ENCODE measurements around the gene GRB2. TPM values are rescaled to one million over a fixed set of nuclear protein-coding genes. Genes with fewer than 3 reads are reported as not detected.

GRB2 gene
- total RNA-seq, 2 donors from 2014 or later: 88.3 to 95.7 TPM

DNA sequence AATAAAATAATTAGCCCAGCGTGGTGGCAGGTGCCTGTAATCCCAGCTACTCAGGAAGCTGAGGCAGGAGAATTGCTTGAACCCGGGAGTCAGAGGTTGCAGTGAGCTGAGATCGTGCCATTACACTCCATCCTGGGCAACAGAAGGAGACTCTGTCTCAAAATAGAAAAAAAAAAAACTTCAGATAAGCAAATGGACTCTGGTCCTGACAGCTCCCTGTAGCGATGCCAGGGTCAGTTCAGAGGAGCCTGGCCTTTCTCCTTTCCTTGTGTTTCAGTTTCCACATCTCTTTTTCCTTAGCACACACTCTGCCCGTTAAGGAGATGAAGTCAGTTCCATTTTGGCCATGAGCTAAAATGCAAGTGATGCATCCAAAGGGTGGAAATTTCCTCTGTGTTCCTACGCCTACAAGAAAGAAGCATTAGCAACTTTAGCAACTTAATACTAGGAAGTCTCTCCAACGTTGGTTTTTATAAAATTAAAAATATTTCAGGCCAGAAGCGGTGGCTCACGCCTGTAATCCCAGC is 11.6 kb upstream of the GRB2 start:
- Histone ChIP-seq H3K27ac (no peak overlapping the region), H3K9me3 (no peaks in the 10 kb centered on the region)
- no peak for DNase-seq (ENCODE audit: low spot score)

DNA sequence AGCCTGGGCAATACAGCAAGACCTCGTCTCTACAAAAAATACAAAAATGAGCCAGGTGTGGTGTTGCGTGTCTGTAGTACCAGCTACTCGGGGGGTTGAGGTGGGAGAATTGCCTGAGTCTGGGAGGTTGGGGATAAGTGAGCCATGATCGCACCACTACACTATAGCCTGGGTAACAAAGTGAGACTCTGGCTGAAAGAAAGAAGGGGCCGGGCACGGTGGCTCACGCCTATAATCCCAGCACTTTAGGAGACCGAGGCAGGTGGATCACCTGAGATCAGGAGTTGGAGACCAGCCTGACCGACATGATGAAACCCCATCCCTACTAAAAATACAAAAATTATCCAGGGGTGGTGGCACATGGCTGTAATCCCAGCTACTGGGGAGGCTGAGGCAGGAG is 10.5 kb upstream of the GRB2 start:
- no peak overlapping the region for H3K27ac ChIP-seq
- H3K27me3 ChIP-seq (replicated peaks; ENCODE audit: insufficient read depth): no peaks in the 10 kb centered on the region
- WGBS: 84% methylated on average over 9 of the region's 9 CpGs
- H3K4me3 ChIP-seq: no peak overlapping the region
- H3K4me1 ChIP-seq (replicated peaks): no peaks in the 10 kb centered on the region
- intact Hi-C loops (cut with DNase I): no loop called here
- no peaks in the 10 kb centered on the region for H3K9me3 ChIP-seq
- no peak for TF ChIP-seq POLR2AphosphoS5 (IDR thresholded peaks at IDR 0.05)
- TF ChIP-seq POLR2A (IDR thresholded peaks at IDR 0.05): no peak
- TF ChIP-seq, protein P1, sequence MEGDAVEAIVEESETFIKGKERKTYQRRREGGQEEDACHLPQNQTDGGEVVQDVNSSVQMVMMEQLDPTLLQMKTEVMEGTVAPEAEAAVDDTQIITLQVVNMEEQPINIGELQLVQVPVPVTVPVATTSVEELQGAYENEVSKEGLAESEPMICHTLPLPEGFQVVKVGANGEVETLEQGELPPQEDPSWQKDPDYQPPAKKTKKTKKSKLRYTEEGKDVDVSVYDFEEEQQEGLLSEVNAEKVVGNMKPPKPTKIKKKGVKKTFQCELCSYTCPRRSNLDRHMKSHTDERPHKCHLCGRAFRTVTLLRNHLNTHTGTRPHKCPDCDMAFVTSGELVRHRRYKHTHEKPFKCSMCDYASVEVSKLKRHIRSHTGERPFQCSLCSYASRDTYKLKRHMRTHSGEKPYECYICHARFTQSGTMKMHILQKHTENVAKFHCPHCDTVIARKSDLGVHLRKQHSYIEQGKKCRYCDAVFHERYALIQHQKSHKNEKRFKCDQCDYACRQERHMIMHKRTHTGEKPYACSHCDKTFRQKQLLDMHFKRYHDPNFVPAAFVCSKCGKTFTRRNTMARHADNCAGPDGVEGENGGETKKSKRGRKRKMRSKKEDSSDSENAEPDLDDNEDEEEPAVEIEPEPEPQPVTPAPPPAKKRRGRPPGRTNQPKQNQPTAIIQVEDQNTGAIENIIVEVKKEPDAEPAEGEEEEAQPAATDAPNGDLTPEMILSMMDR (IDR thresholded peaks at IDR 0.05): no peak
- no peaks in the 10 kb centered on the region for H3K36me3 ChIP-seq
- DNase-seq (ENCODE audit: low spot score): no peak

More for the DNA sequence above, 11.6 kb upstream of the GRB2 start:
- intact Hi-C loops (cut with DNase I): no loop called here
- Histone ChIP-seq H3K4me1 (replicated peaks) (no peaks in the 10 kb centered on the region), H3K36me3 (no peaks in the 10 kb centered on the region), H3K27me3 (replicated peaks; ENCODE audit: insufficient read depth) (no peaks in the 10 kb centered on the region), H3K4me3 (no peak overlapping the region)
- WGBS: 68% methylated on average over 9 of the region's 9 CpGs
- TF ChIP-seq, protein P1 (IDR thresholded peaks at IDR 0.05): no peak
- TF ChIP-seq POLR2AphosphoS5 (IDR thresholded peaks at IDR 0.05) (no peak), POLR2A (IDR thresholded peaks at IDR 0.05) (no peak)

DNA sequence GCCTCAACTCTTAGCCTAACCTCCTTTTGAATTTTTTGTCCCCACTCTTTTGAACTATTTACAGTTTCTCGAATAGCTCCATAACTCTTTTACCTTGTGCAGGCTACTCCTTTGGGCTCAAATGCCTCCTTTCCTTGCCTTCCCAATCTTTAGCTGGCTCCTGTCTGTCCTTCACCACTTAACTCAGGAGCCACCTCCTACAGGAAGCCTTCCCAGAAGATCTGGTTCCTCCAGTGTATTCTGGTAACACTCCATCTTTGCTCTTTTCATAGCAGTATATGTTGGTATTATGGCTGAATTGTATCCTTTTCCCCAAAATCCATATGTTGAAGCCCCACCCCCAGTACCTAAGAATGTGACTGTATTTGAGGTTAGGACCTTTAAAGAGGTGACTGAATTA is 9.0 kb upstream of the GRB2 start:
- H3K4me1 ChIP-seq (replicated peaks): no peaks in the 10 kb centered on the region
- H3K27me3 ChIP-seq (replicated peaks; ENCODE audit: insufficient read depth): no peaks in the 10 kb centered on the region
- H3K27ac ChIP-seq: no peak overlapping the region
- no peak for DNase-seq (ENCODE audit: low spot score)
- H3K4me3 ChIP-seq: no peak overlapping the region
- TF ChIP-seq, protein P1 (IDR thresholded peaks at IDR 0.05): no peak
- TF ChIP-seq POLR2A (IDR thresholded peaks at IDR 0.05) (no peak), POLR2AphosphoS5 (IDR thresholded peaks at IDR 0.05) (no peak)
- H3K9me3 ChIP-seq: no peaks in the 10 kb centered on the region
- intact Hi-C loops (cut with DNase I): loop anchor here (5.0 kb wide), 1 partner anchor 142 kb away; the partner anchor contains the start of gene MIF4GD
- 74% methylated on average over 1 of the region's 1 CpG for WGBS
- H3K36me3 ChIP-seq: no peaks in the 10 kb centered on the region

DNA sequence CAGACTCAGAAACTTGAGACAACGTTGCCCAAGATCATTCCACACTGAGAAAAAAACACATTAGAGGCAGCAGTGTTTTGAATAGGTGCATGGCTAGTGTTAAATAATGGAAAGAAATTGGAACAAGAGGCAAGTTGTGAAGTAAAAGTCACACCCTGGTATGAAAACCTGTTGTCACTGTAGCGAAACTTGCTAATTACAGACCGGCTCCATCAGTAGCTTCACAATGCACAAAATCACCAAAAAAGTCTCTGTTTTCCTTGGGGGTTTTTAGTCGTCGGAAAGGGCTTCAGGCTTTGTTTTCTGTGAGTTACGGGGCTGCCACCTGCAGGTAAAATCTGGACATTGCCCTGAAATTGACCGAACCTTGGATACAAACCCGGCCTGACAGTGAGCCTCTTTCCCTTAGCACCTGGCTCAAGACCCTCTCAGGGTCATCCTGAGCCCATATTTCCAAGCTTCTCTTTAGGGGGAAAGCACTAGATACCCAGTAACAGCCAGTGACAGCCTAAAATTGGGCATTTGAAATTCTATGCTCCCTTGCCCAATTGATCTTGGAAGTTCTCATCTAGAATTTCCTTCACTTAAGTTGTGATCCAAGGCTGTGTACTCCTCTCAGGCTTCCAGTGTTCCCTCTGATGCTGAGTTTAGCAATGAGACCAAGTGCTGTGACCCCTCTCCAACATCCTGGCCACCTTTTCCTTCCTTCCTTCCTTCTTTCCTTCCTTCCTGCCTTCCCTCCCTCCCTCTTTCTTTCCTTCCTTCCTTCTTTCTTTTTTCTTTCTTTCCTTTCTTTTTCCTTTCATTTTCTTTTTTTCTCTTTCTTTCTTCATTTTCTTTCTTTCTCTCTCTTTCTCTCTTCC is 7.2 kb upstream of the GRB2 start:
- DNase-seq (ENCODE audit: low spot score): peak; percentile 38
- WGBS: 0% methylated on average over 8 of the region's 8 CpGs

More for the DNA sequence above, 7.2 kb upstream of the GRB2 start:
- TF ChIP-seq POLR2A (IDR thresholded peaks at IDR 0.05) (no peak), POLR2AphosphoS5 (IDR thresholded peaks at IDR 0.05) (peak; percentile 50)
- TF ChIP-seq, protein P1 (IDR thresholded peaks at IDR 0.05): peak; percentile 28 to 87 (median 71)
- Histone ChIP-seq H3K4me1 (replicated peaks) (no peaks in the 10 kb centered on the region), H3K4me3 (no peak overlapping the region), H3K9me3 (no peaks in the 10 kb centered on the region), H3K27ac (no peak overlapping the region), H3K27me3 (replicated peaks; ENCODE audit: insufficient read depth) (no peaks in the 10 kb centered on the region), H3K36me3 (no peaks in the 10 kb centered on the region)
- intact Hi-C loops (cut with DNase I): loop anchor here (5.0 kb wide), 1 partner anchor 140 kb away; the partner anchor contains the start of gene MIF4GD

Measured in prostate gland (tissue), 2 donors.